Suprapubic skin (tissue), 4 donors: Measurements from ENCODE around the gene CCDC88A. TPM values are rescaled to one million over a fixed set of nuclear protein-coding genes. Genes with fewer than 3 reads are reported as not detected.

Source experiments
- DNase-seq, 2 donors: peaks; one replicate each; pipeline ENCODE4 v3.0.0-alpha.2; 2019; ENCODE audit warnings: low spot score in 2 of 2
- H3K27ac ChIP-seq: fragments of 200-600 bp; sonication (generic); one replicate; pipeline ENCODE4 v1.5.1; 2019
- H3K27me3 ChIP-seq: fragments of 200-600 bp; sonication (generic); one replicate; pipeline ENCODE4 v1.5.1; 2019
- H3K36me3 ChIP-seq: fragments of 200-600 bp; sonication (generic); one replicate; pipeline ENCODE4 v1.5.1; 2019
- H3K4me1 ChIP-seq: fragments of 200-600 bp; sonication (generic); one replicate; pipeline ENCODE4 v1.5.1; 2019
- H3K4me3 ChIP-seq: fragments of 200-600 bp; sonication (generic); one replicate; pipeline ENCODE4 v1.5.1; 2019; ENCODE audit warnings: mild to moderate bottlenecking
- H3K9me3 ChIP-seq: fragments of 200-600 bp; sonication (generic); one replicate; pipeline ENCODE4 v1.5.1; 2019
- EP300 ChIP-seq: sonication (generic); formaldehyde crosslinking; IDR thresholded peaks from one replicate; pipeline ENCODE4 v1.6.1; 2017; ENCODE audit warnings: antibody characterized with exemption
- POLR2A ChIP-seq, 2 donors: fragments of 450-650 bp; IDR thresholded peaks; one replicate each; pipeline ENCODE4 v1.6.1; 2017; ENCODE audit warnings: antibody characterized with exemption in 2 of 2, mild to moderate bottlenecking in 2 of 2, moderate library complexity in 2 of 2
- POLR2AphosphoS5 ChIP-seq, 3 donors: sonication (generic); formaldehyde crosslinking; IDR thresholded peaks; one replicate each; pipeline ENCODE4 v1.6.1; 2017; ENCODE audit warnings: antibody characterized with exemption in 3 of 3
- WGBS: methylation state at CpG from one replicate; pipeline ENCODE4 v1.1.5; 2018; 5-methylcytosine and 5-hydroxymethylcytosine counted together
- total RNA-seq, 4 donors: library from RNA; depleted of rRNA; stranded (reverse); fragments of >200 nt; gene quantifications; one replicate each; pipeline ENCODE4 v1.1.0, GENCODE V29; 2016
- TF ChIP-seq, protein P1 (sequence below), 2 donors: fragments of 200-600 bp in 1 of 2; fragments of 450-650 bp in 1 of 2; sonication (generic) in 1 of 2; IDR thresholded peaks; one replicate each; pipeline ENCODE4 v1.5.1; 2016 to 2019; ENCODE audit warnings: antibody characterized with exemption in 2 of 2, mild to moderate bottlenecking in 1 of 2, moderate library complexity in 1 of 2

CCDC88A gene
- total RNA-seq, 4 donors from 2014 or later: 9.0 to 25.8 (median 18.2) TPM

DNA sequence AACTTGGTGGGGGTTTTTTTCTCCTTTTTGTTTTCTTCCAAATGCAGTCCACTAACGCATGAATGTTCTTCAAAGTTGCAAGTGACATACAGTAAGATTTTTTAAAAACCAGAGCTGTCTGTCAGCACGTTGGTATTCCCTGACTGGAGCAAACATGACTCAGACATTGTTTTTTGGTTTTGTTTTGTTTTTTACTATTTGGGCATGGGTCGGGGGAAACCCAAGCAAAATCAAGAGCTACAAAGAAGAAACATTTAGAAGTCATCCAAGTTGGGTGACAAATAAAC lies 726 bp upstream of the CCDC88A start:
- WGBS: 0% methylated on average over 3 of the region's 3 CpGs
- TF ChIP-seq POLR2AphosphoS5 (IDR thresholded peaks at IDR 0.05): no peak
- H3K27ac ChIP-seq: peak overlapping the region; percentile 86
- no peaks in the 10 kb centered on the region for H3K9me3 ChIP-seq
- H3K4me1 ChIP-seq: peaks cover 26% of the 10 kb centered on the region
- no peaks in the 10 kb centered on the region for H3K36me3 ChIP-seq
- H3K4me3 ChIP-seq: peak overlapping the region; percentile 86
- DNase-seq: no peak
- H3K27me3 ChIP-seq: no peaks in the 10 kb centered on the region

DNA sequence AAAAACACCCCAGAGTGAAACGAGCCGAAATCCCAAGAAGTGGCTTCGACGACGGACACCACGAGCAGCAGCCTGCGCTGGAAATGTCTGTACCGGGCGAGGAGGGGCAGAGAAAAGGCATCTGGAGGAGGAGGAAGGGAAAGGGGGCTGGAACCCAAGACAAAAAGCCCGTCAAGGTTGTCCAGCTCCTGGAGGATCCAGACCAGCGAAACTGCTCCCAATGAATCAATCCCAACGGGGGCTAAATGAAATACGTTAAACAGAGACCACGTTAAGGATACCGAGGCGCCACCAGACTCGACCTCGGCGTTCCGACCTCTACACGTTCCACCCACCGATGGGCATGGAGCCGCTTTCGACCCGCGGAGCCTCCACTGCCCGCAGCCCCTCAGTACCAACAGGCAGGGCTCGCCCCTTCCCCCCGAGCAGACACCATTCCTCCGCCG lies 400 bp downstream of the CCDC88A start:
- no peaks in the 10 kb centered on the region for H3K36me3 ChIP-seq
- TF ChIP-seq, protein P1, sequence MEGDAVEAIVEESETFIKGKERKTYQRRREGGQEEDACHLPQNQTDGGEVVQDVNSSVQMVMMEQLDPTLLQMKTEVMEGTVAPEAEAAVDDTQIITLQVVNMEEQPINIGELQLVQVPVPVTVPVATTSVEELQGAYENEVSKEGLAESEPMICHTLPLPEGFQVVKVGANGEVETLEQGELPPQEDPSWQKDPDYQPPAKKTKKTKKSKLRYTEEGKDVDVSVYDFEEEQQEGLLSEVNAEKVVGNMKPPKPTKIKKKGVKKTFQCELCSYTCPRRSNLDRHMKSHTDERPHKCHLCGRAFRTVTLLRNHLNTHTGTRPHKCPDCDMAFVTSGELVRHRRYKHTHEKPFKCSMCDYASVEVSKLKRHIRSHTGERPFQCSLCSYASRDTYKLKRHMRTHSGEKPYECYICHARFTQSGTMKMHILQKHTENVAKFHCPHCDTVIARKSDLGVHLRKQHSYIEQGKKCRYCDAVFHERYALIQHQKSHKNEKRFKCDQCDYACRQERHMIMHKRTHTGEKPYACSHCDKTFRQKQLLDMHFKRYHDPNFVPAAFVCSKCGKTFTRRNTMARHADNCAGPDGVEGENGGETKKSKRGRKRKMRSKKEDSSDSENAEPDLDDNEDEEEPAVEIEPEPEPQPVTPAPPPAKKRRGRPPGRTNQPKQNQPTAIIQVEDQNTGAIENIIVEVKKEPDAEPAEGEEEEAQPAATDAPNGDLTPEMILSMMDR (IDR thresholded peaks at IDR 0.05): no peak
- TF ChIP-seq POLR2AphosphoS5 (IDR thresholded peaks at IDR 0.05): no peak
- TF ChIP-seq POLR2A (IDR thresholded peaks at IDR 0.05): no peak
- no peak for TF ChIP-seq EP300
- WGBS: 0% methylated on average over 29 of the region's 31 CpGs
- H3K27me3 ChIP-seq: no peaks in the 10 kb centered on the region
- H3K27ac ChIP-seq: peak overlapping the region; percentile 86
- no peaks in the 10 kb centered on the region for H3K9me3 ChIP-seq
- peak overlapping the region; percentile 86 for H3K4me3 ChIP-seq
- no peak for DNase-seq
- peaks cover 26% of the 10 kb centered on the region for H3K4me1 ChIP-seq

DNA sequence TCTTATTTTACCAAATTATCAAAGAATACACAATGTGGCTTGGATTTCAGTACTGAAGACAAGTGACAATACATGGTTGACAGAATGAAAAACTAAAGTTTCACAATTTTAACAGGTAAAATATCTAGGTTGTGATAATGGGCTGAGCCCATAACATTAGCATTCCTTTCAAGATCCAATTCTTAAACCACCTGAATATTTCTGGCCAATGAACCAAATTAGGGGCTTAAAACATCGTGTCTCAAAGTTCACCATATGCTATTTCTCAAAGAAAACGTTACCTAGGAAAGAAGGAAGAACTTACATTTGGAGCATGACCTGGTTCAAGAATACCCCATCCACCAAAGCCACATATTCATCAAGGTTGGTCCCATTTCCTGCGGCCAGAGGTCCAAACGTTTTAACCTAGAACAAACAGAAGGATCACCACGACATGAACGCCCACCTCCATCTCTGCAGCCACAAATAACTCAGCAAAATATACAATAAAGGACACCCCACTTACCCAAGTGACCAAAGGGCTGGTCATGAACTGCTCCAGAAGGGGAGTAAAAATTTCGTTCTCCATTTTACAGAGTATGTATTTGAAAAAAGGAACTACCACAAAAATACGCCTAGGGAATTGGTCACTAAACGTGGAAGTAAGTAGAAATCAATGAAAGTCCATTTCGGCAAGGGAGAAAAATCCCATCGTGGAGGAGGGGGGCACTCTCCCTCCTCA lies 984 bp downstream of the CCDC88A start:
- Histone ChIP-seq H3K36me3 (no peaks in the 10 kb centered on the region), H3K9me3 (no peaks in the 10 kb centered on the region), H3K27ac (peak overlapping the region; percentile 86), H3K27me3 (no peaks in the 10 kb centered on the region), H3K4me3 (peak overlapping the region; percentile 86), H3K4me1 (peaks cover 26% of the 10 kb centered on the region)
- TF ChIP-seq EP300 (no peak), POLR2A (IDR thresholded peaks at IDR 0.05) (no peak), POLR2AphosphoS5 (IDR thresholded peaks at IDR 0.05) (no peak)
- TF ChIP-seq, protein P1 (IDR thresholded peaks at IDR 0.05): no peak
- WGBS: 4% methylated on average over 11 of the region's 11 CpGs
- no peak for DNase-seq

DNA sequence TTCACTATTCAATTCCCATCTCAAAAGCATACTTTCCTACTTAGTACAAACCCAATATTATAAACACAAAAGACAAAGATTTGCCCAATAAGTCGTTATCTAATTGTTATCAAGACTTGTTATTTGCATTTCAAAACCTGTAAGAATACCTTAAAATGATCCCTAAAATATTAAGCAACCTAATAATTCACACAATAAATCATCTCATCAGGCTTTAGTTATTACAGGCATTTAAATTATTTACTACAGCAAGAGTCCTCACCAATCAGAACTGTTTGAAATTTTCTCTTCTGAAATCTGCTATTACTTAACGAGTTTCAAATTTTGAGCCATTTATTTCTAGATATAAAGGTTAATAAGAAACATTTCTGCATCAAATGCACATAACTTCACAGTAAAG lies 1.6 kb downstream of the CCDC88A start:
- TF ChIP-seq EP300 (no peak), POLR2AphosphoS5 (IDR thresholded peaks at IDR 0.05) (no peak), POLR2A (IDR thresholded peaks at IDR 0.05) (no peak)
- TF ChIP-seq, protein P1 (IDR thresholded peaks at IDR 0.05): no peak
- Histone ChIP-seq H3K27me3 (no peaks in the 10 kb centered on the region), H3K4me3 (peak overlapping the region; percentile 86), H3K27ac (no peak overlapping the region), H3K9me3 (no peaks in the 10 kb centered on the region), H3K36me3 (no peaks in the 10 kb centered on the region), H3K4me1 (peaks cover 26% of the 10 kb centered on the region)
- no peak for DNase-seq
- WGBS: 20% methylated on average over 2 of the region's 2 CpGs

DNA sequence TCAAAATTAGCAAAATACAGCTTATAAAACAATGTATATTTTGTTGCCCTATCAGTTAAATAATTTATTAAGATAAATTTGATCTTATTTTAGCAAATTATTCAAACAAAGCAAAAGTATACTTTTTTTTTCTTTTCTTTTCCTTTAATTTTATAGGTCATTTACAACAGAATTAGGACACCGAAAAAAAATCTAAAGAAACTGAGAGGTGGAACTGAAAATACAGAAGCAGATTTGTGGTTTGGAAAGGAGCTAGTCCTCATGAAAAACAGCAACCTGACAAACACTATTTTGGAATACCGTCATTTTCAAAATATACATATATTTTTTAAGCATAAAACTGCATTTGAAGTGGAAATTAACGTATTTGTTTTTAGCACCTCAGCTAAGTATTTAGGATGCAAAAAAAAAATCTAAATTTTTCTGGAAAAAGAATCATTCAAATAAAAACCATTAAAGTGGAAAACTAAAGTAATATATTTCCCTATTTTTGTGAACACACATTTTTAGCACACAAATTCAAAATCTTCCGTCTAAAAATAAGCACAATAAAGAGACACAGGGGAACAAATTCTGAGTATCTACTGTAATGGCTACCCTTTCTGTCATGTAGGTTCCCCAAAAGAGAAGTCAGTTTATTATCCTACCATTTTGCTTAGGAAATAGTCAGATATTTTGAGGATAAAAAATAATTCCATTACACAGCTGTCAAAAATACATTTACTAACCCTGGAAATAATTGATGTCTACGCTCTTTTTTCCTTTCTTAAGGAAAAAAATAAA lies 2.7 kb downstream of the CCDC88A start:
- H3K4me3 ChIP-seq: peak overlapping the region; percentile 86
- H3K4me1 ChIP-seq: peaks cover 26% of the 10 kb centered on the region
- no peak for DNase-seq
- no peak overlapping the region for H3K27ac ChIP-seq
- 67% methylated on average over 5 of the region's 5 CpGs for WGBS
- TF ChIP-seq POLR2A (IDR thresholded peaks at IDR 0.05) (no peak), EP300 (no peak), POLR2AphosphoS5 (IDR thresholded peaks at IDR 0.05) (no peak)
- TF ChIP-seq, protein P1 (IDR thresholded peaks at IDR 0.05): no peak
- H3K9me3 ChIP-seq: no peaks in the 10 kb centered on the region
- no peaks in the 10 kb centered on the region for H3K27me3 ChIP-seq
- peaks cover 5% of the 10 kb centered on the region for H3K36me3 ChIP-seq
